IMR-90 (cell line): ENCODE data around the gene C17orf107. TPM values are rescaled to one million over a fixed set of nuclear protein-coding genes. Genes with fewer than 3 reads are reported as not detected.

Experiments used
- ATAC-seq: fragments of 200-7000 bp; cut with Tn5 transposase; 2 replicates; pipeline ENCODE4 v1.9.1; 2020; ENCODE audit warnings: low read depth, mild to moderate bottlenecking, moderate library complexity
- BruUV-seq: library from RNA; stranded (reverse); fragments of 400-500 nt; replicated peaks from 2 replicates; lab custom pipeline; 2021; lab: Mats Ljungman, UMichigan
- CTCF ChIA-PET: fragments of 300-600 bp; formaldehyde crosslinking; extraction: SDS; loops from one replicate; lab custom pipeline; 2021; ENCODE audit warnings: antibody characterized with exemption; lab: Yijun Ruan, JAX
- POLR2A ChIA-PET: fragments of 300-600 bp; sonication (Branson Sonifier 250); formaldehyde crosslinking; loops from one replicate; lab custom pipeline; 2022; ENCODE audit warnings: antibody characterized with exemption; ENCODE audit not compliant: unreplicated experiment; lab: Charles Lee
- DNase-seq: peaks from one replicate; pipeline ENCODE4 v3.0.0; 2013
- H2AFZ ChIP-seq: replicated peaks from 2 replicates; pipeline ENCODE3; 2013; ENCODE audit warnings: low read length, mild to moderate bottlenecking; ENCODE audit not compliant: poor library complexity
- H2AK5ac ChIP-seq: 2 replicates; pipeline ENCODE4 v1.6.1; 2013; ENCODE audit warnings: low read depth, low read length, inconsistent platforms
- H2AK9ac ChIP-seq: replicated peaks from 2 replicates; pipeline ENCODE3; 2013; ENCODE audit warnings: mild to moderate bottlenecking, low read depth, low read length, moderate library complexity; ENCODE audit not compliant: poor library complexity
- H2BK120ac ChIP-seq: 2 replicates; pipeline ENCODE4 v1.6.1; 2013; ENCODE audit warnings: low read depth, low read length, inconsistent platforms
- H2BK15ac ChIP-seq: 3 replicates; pipeline ENCODE4 v1.6.1; 2013; ENCODE audit warnings: low read depth, low read length, inconsistent platforms
- H2BK20ac ChIP-seq: 2 replicates; pipeline ENCODE4 v1.6.1; 2013; ENCODE audit warnings: low read depth, mild to moderate bottlenecking, inconsistent platforms, low read length, moderate library complexity
- H2BK5ac ChIP-seq: 2 replicates; pipeline ENCODE4 v1.6.1; 2013; ENCODE audit warnings: mild to moderate bottlenecking, low read depth, low read length, inconsistent platforms; ENCODE audit not compliant: poor library complexity, severe bottlenecking
- H3K14ac ChIP-seq: replicated peaks from 2 replicates; pipeline ENCODE4 v1.6.1; 2013; ENCODE audit warnings: low read depth, low read length, inconsistent platforms
- H3K18ac ChIP-seq: 2 replicates; pipeline ENCODE4 v1.6.1; 2013; ENCODE audit warnings: low read depth, low read length, control low read depth
- H3K23ac ChIP-seq: 2 replicates; pipeline ENCODE4 v1.6.1; 2013; ENCODE audit warnings: low read depth, low read length, inconsistent platforms
- H3K27ac ChIP-seq: 2 replicates; pipeline ENCODE4 v1.5.1; 2013; ENCODE audit warnings: mild to moderate bottlenecking, control low read depth, low read length; ENCODE audit not compliant: insufficient read depth
- H3K27me3 ChIP-seq: 2 replicates; pipeline ENCODE4 v1.6.1; 2013; ENCODE audit warnings: low read length; ENCODE audit not compliant: control insufficient read depth, insufficient read depth
- H3K36me3 ChIP-seq: 2 replicates; pipeline ENCODE4 v1.6.1; 2013; ENCODE audit warnings: low read length, mixed read lengths; ENCODE audit not compliant: control insufficient read depth, insufficient read depth
- H3K4ac ChIP-seq: 2 replicates; pipeline ENCODE4 v1.6.1; 2013; ENCODE audit warnings: low read depth, low read length, inconsistent platforms
- H3K4me1 ChIP-seq: 2 replicates; pipeline ENCODE4 v1.6.1; 2013; ENCODE audit warnings: low read length, mixed read lengths; ENCODE audit not compliant: control insufficient read depth, insufficient read depth
- H3K4me2 ChIP-seq: 2 replicates; pipeline ENCODE4 v1.6.1; 2013; ENCODE audit warnings: low read depth, mild to moderate bottlenecking, control low read depth, low read length, moderate library complexity
- H3K4me3 ChIP-seq: 2 replicates; pipeline ENCODE4 v1.5.1; 2013; ENCODE audit warnings: low read depth, mild to moderate bottlenecking, control low read depth, low read length, moderate library complexity; ENCODE audit not compliant: insufficient read depth
- H3K56ac ChIP-seq: 2 replicates; pipeline ENCODE4 v1.6.1; 2013; ENCODE audit warnings: low read length, inconsistent platforms; ENCODE audit not compliant: insufficient read depth; ENCODE audit errors: extremely low read depth
- H3K79me1 ChIP-seq, 2 experiments: 2 replicates each; pipeline ENCODE4 v1.6.1; 2013; ENCODE audit warnings: low read length in 2 of 2, inconsistent platforms in 1 of 2, low read depth in 1 of 2
- H3K9ac ChIP-seq: 2 replicates; pipeline ENCODE4 v1.6.1; 2013; ENCODE audit warnings: low read depth, low read length, control low read depth
- H3K9me1 ChIP-seq: 2 replicates; pipeline ENCODE4 v1.6.1; 2013; ENCODE audit warnings: low read length, inconsistent platforms; ENCODE audit not compliant: insufficient read depth
- H3K9me3 ChIP-seq: 2 replicates; pipeline ENCODE4 v1.6.1; 2013; ENCODE audit warnings: low read length; ENCODE audit not compliant: control insufficient read depth, insufficient read depth
- H4K20me1 ChIP-seq: 2 replicates; pipeline ENCODE4 v1.6.1; 2013; ENCODE audit warnings: low read length, inconsistent platforms; ENCODE audit not compliant: insufficient read depth
- H4K5ac ChIP-seq: 2 replicates; pipeline ENCODE4 v1.6.1; 2013; ENCODE audit warnings: mild to moderate bottlenecking, low read depth, low read length, control low read depth
- H4K8ac ChIP-seq, 2 experiments: 2 replicates each; pipeline ENCODE4 v1.6.1; 2013; ENCODE audit warnings: low read depth in 2 of 2, low read length in 2 of 2, control low read depth in 1 of 2, inconsistent platforms in 1 of 2
- H4K91ac ChIP-seq: 2 replicates; pipeline ENCODE4 v1.6.1; 2013; ENCODE audit warnings: low read depth, low read length, inconsistent platforms; ENCODE audit not compliant: insufficient read depth
- CEBPB ChIP-seq: IDR thresholded peaks from 2 replicates; pipeline ENCODE4 v1.6.1; 2012; ENCODE audit warnings: low read depth, low read length, improper control_type of control experiment
- CHD1 ChIP-seq: IDR thresholded peaks from 2 replicates; pipeline ENCODE4 v1.6.1; 2012; ENCODE audit warnings: low read depth, low read length, improper control_type of control experiment
- FOS ChIP-seq: fragments of 150-350 bp; IDR thresholded peaks from 2 replicates; pipeline ENCODE4 v1.6.1; 2016; ENCODE audit warnings: low read depth, low read length
- MAFK ChIP-seq: IDR thresholded peaks from 2 replicates; pipeline ENCODE4 v1.6.1; 2012; ENCODE audit warnings: low read depth, low read length, improper control_type of control experiment
- MAZ ChIP-seq: IDR thresholded peaks from 2 replicates; pipeline ENCODE4 v1.6.1; 2012; ENCODE audit warnings: low read depth, mild to moderate bottlenecking, low read length, improper control_type of control experiment, moderate library complexity, borderline replicate concordance
- MXI1 ChIP-seq: IDR thresholded peaks from 2 replicates; pipeline ENCODE4 v1.6.1; 2012; ENCODE audit warnings: low read depth, mild to moderate bottlenecking, low read length, moderate library complexity, borderline replicate concordance
- NFE2L2 ChIP-seq: fragments of 150-350 bp; IDR thresholded peaks from 2 replicates; pipeline ENCODE4 v1.6.1; 2016; ENCODE audit warnings: low read depth, mild to moderate bottlenecking, low read length
- POLR2A ChIP-seq: IDR thresholded peaks from 2 replicates; pipeline ENCODE4 v1.6.1; 2012; ENCODE audit warnings: mild to moderate bottlenecking, low read depth, low read length
- RCOR1 ChIP-seq: IDR thresholded peaks from 2 replicates; pipeline ENCODE4 v1.6.1; 2012; ENCODE audit warnings: mild to moderate bottlenecking, low read length, improper control_type of control experiment; ENCODE audit not compliant: insufficient replicate concordance
- RFX5 ChIP-seq: IDR thresholded peaks from 2 replicates; pipeline ENCODE4 v1.8.0; 2012; ENCODE audit warnings: low read depth, mild to moderate bottlenecking, low read length, moderate library complexity
- WGBS, 2 experiments: methylation state at CpG; one replicate each; pipeline versions ENCODE4 v1.1.5 to v1.1.7; 2013; ENCODE audit warnings: missing lambda C conversion rate in 2 of 2; ENCODE audit not compliant: insufficient read length in 1 of 2; ENCODE audit errors: extremely low coverage in 2 of 2; 5-methylcytosine and 5-hydroxymethylcytosine counted together
- dilution Hi-C: fragments of 300-500 bp; cut with HindIII; formaldehyde crosslinking; loops from one replicate; pipeline ENCODE4 v1.14.3; 2018; ENCODE audit warnings: low sequenced_read_pairs; ENCODE audit not compliant: unreplicated experiment
- in situ Hi-C: fragments of 300-500 bp; cut with MboI; formaldehyde crosslinking; loops from 3 replicates; pipeline ENCODE4 v1.14.3; 2019; ENCODE audit warnings: low sequenced_read_pairs, inconsistent platforms, mixed read lengths
- intact Hi-C: fragments of 100-400 bp; cut with micrococcal nuclease; formaldehyde crosslinking; loops from 2 replicates; pipeline ENCODE4 v1.10.0; 2022
- polyA plus RNA-seq, 3 experiments: library from polyadenylated mRNA; depleted of rRNA; stranded (reverse); fragments of >200 nt; gene quantifications; 2 replicates each; pipeline ENCODE4 v1.2.3, GENCODE V29; 2012; ENCODE audit warnings: low replicate concordance in 1 of 3
- total RNA-seq: library from RNA; depleted of rRNA; stranded (reverse); fragments of >200 nt; gene quantifications from 2 replicates; pipeline ENCODE4 v1.2.3, GENCODE V29; 2012
- TF ChIP-seq, protein P1 (sequence below): conservative IDR thresholded peaks from 2 replicates; pipeline ENCODE4 v1.5.1; 2012; ENCODE audit warnings: mild to moderate bottlenecking, low read depth, low read length, improper control_type of control experiment
- TF ChIP-seq, protein P2 (sequence below): fragments of 150-350 bp; IDR thresholded peaks from 2 replicates; pipeline ENCODE4 v1.6.1; 2016; ENCODE audit warnings: low read depth, mild to moderate bottlenecking, low read length, moderate library complexity, borderline replicate concordance
- TF ChIP-seq, protein P3 (sequence below): fragments of 150-350 bp; IDR thresholded peaks from 2 replicates; pipeline ENCODE4 v1.6.1; 2017; ENCODE audit warnings: mild to moderate bottlenecking, antibody characterized with exemption, low read length, low read depth

The C17orf107 gene
- total and polyA plus RNA-seq, 2 of the 4 experiments (the other 2 are of a cell fraction) = 0.54 to 0.82 TPM

DNA sequence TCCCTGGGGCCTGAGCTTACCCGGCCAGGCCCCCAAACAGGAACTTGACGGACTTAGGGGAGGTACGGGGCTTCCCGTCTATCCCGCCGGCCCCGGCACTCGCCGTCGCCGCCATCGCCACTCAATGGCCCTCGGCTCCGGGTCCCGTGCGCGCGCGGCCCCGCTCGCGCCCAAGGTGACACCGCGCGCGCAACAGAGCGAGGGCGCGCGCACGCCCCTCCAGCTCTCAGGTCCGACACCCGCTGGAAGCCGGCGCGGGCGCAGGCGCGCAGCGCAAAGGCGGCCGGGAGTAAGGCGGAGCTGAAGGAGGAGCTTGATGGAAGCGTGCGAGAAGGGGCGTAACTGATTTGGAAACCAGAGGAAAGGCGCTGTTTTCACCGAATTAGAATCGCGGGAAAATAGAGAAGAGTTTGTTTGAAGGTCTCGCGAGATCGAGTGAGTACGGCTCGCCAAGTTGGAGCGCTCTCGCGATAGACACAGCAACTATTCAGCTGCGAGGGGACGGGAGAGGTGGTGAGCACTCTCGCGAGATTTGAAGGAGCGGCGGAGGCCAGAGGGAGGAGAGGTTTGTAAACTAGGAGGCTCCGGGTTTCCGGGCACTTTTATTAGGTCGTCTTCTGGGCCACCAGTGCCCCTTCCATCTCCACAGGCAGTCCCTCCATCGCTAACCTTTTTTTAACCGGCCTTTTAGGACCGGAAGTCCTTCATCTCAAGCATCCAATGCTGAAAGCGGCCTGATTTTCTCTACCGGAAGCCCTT, 40.6 kb downstream of the C17orf107 start, which contains the start of the genes RNF167 and SLC25A11:
RNF167 (plus strand) TSS at position 473 of the 759 bp plus-strand sequence. CDS start 642 bp downstream, outside the sequence.
SLC25A11 (minus strand) TSS at position 251 of the 759 bp plus-strand sequence; CDS start at position 115, 136 bp downstream.
- peak within 1 kb of the TSS; percentile 68 for H3K4me3 ChIP-seq
- H3K36me3 ChIP-seq = peaks cover 43% of the 10 kb centered on the region
- intact Hi-C loops (loop anchor here (1.0 kb wide), 1 partner anchor 31 kb away; no protein-coding TSS in a partner anchor), in situ Hi-C loops (no loop called here), dilution Hi-C loops (no loop called here)
- peaks cover 15% of the 10 kb centered on the region; the same call in 1 of the 2 replicates for H3K9me1 ChIP-seq
- 0 out of 2 replicates have a peak within 1 kb of the TSS, but pooled peaks have one; percentile 70 for H2BK20ac ChIP-seq
- H4K91ac ChIP-seq = peak within 1 kb of the TSS; percentile 93
- H2AFZ ChIP-seq = peak within 1 kb of the TSS; percentile 89
- ATAC-seq (peak; percentile 89), DNase-seq (peak; percentile 100)
- H2AK9ac ChIP-seq = peak within 1 kb of the TSS; percentile 99
- 0% methylated on average over 38 of the region's 72 CpGs; no CpG with 5 or more reads in 1 of the 2 experiments for WGBS, 2 experiments
- H3K9ac ChIP-seq = peak within 1 kb of the TSS; percentile 84
- peak within 1 kb of the TSS; percentile 99 for H3K23ac ChIP-seq
- H3K4me1 ChIP-seq = peaks cover 13% of the 10 kb centered on the region
- peaks cover 38% of the 10 kb centered on the region for H4K20me1 ChIP-seq
- H2AK5ac ChIP-seq = peak within 1 kb of the TSS; percentile 93
- H2BK120ac ChIP-seq = peak within 1 kb of the TSS; percentile 85
- POLR2A ChIA-PET = interaction anchor here (0.6 to 2.0 kb wide), 3 partner anchors 9 to 31 kb away, joined by 3 to 14 read pairs (median 3); partner anchors contain the start of gene SPAG7
- no peaks in the 10 kb centered on the region for H3K9me3 ChIP-seq
- CTCF ChIA-PET = interaction anchor here (0.5 to 1.6 kb wide), 3 partner anchors 27 to 40 kb away, joined by 3 read pairs; partner anchors contain the start of gene SPAG7
- H2BK15ac ChIP-seq = no peak within 1 kb of the TSS; the same call in 2 of the 3 replicates
- peak within 1 kb of the TSS; percentile 90 for H3K56ac ChIP-seq
- peak within 1 kb of the TSS; percentile 82 to 99 for H4K8ac ChIP-seq
- no TSS peak for BruUV-seq
- H3K18ac ChIP-seq = peak within 1 kb of the TSS; percentile 36; the same call in 1 of the 2 replicates
- H2BK5ac ChIP-seq = peak within 1 kb of the TSS; percentile 55
- peaks cover 22 to 61% of the 10 kb centered on the region in 2 experiments; a peak in 3 of 4 replicates for H3K79me1 ChIP-seq
- H3K27me3 ChIP-seq = no peaks in the 10 kb centered on the region
- H3K14ac ChIP-seq = peak within 1 kb of the TSS; percentile 92
- H3K4me2 ChIP-seq = peak within 1 kb of the TSS; percentile 94
- peak within 1 kb of the TSS; percentile 92 for H3K4ac ChIP-seq
- peak within 1 kb of the TSS; percentile 72 for H4K5ac ChIP-seq
- peak within 1 kb of the TSS; percentile 78 for H3K27ac ChIP-seq
- TF ChIP-seq, protein P1, sequence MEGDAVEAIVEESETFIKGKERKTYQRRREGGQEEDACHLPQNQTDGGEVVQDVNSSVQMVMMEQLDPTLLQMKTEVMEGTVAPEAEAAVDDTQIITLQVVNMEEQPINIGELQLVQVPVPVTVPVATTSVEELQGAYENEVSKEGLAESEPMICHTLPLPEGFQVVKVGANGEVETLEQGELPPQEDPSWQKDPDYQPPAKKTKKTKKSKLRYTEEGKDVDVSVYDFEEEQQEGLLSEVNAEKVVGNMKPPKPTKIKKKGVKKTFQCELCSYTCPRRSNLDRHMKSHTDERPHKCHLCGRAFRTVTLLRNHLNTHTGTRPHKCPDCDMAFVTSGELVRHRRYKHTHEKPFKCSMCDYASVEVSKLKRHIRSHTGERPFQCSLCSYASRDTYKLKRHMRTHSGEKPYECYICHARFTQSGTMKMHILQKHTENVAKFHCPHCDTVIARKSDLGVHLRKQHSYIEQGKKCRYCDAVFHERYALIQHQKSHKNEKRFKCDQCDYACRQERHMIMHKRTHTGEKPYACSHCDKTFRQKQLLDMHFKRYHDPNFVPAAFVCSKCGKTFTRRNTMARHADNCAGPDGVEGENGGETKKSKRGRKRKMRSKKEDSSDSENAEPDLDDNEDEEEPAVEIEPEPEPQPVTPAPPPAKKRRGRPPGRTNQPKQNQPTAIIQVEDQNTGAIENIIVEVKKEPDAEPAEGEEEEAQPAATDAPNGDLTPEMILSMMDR = no peak
- TF ChIP-seq MAFK (no peak), RFX5 (no peak), RCOR1 (no peak), FOS (no peak), MXI1 (peak; percentile 72; the same call in 1 of the 2 replicates), CHD1 (no peak), MAZ (no peak; the same call in 1 of the 2 replicates), NFE2L2 (no peak), POLR2A (peak; percentile 71), CEBPB (peak; percentile 33)
- TF ChIP-seq, protein P2, sequence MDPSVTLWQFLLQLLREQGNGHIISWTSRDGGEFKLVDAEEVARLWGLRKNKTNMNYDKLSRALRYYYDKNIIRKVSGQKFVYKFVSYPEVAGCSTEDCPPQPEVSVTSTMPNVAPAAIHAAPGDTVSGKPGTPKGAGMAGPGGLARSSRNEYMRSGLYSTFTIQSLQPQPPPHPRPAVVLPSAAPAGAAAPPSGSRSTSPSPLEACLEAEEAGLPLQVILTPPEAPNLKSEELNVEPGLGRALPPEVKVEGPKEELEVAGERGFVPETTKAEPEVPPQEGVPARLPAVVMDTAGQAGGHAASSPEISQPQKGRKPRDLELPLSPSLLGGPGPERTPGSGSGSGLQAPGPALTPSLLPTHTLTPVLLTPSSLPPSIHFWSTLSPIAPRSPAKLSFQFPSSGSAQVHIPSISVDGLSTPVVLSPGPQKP = no peak
- TF ChIP-seq, protein P3, sequence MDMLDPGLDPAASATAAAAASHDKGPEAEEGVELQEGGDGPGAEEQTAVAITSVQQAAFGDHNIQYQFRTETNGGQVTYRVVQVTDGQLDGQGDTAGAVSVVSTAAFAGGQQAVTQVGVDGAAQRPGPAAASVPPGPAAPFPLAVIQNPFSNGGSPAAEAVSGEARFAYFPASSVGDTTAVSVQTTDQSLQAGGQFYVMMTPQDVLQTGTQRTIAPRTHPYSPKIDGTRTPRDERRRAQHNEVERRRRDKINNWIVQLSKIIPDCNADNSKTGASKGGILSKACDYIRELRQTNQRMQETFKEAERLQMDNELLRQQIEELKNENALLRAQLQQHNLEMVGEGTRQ = no peak
